ENCODE results near the gene ZIC4. TPM values are rescaled to one million over a fixed set of nuclear protein-coding genes. Genes with fewer than 3 reads are reported as not detected.

ZIC4 gene
- total and polyA plus RNA-seq, 9 of the 15 experiments (the other 6 are each of a cell fraction or from before 2014, with no cell fraction given): not detected

- Histone ChIP-seq H3K9me1 (ENCODE audit: control insufficient read depth, insufficient read depth, low read length) (no peaks in the 10 kb centered on the region), H3K9me3 (replicated peaks; ENCODE audit: control insufficient read depth, insufficient read depth, low read depth, low read length) (no peaks in the 10 kb centered on the region), H3K27ac (ENCODE audit: extremely low read depth, low read depth, low read length) (no peak overlapping the region), H3K9ac (ENCODE audit: insufficient read depth in 1 of 2, low read depth in 2 of 2, low read length in 2 of 2) (no peak overlapping the region), H3K27me3 (ENCODE audit: control insufficient read depth in 2 of 2, insufficient read depth in 2 of 2, low read length in 2 of 2) (peaks cover under 1 to 11% of the 10 kb centered on the region in 2 experiments; a peak in 3 of 5 replicates), H4K20me1 (replicated peaks; ENCODE audit: control insufficient read depth, insufficient read depth, low read length) (no peaks in the 10 kb centered on the region), H3K36me3 (ENCODE audit: control insufficient read depth, insufficient read depth, low read length) (no peaks in the 10 kb centered on the region), H3K4me3 (no peak overlapping the region), H3K4me2 (ENCODE audit: insufficient read depth, low read length) (no peak overlapping the region), H3K4me1 (replicated peaks in 1 of 2; ENCODE audit: control insufficient read depth in 2 of 2, insufficient read depth in 2 of 2, low read length in 2 of 2) (no peaks in the 10 kb centered on the region), H2AFZ (ENCODE audit: low read depth, low read length) (no peak overlapping the region), H3K79me2 (ENCODE audit: control insufficient read depth, insufficient read depth, low read length) (no peaks in the 10 kb centered on the region)
- ATAC-seq (no peak), FAIRE-seq (no peak), DNase-seq (ENCODE audit: extremely low read depth in 1 of 4, low spot score in 3 of 4) (no peak)
- no TSS peak for BruUV-seq (replicated peaks)
- intact Hi-C loops (cut with micrococcal nuclease) (no loop called here), in situ Hi-C loops (cut with MboI) (no loop called here)
- ChIA-PET CTCF (ENCODE audit: low intra/inter-chr PET ratio) (no interaction called here), POLR2A (interaction anchor here (0.6 kb wide), 1 partner anchor 96 kb away, joined by 4 read pairs; no protein-coding TSS in a partner anchor)
- 0% methylated on average over 1 of the region's 1 CpG for WGBS (ENCODE audit: insufficient coverage, low coverage, missing lambda C conversion rate)
- TF ChIP-seq PKNOX1 (IDR thresholded peaks at IDR 0.05) (no peak), ZFPM2 (CRISPR knock-in tag; IDR thresholded peaks at IDR 0.05) (no peak), AFF1 (IDR thresholded peaks at IDR 0.05; ENCODE audit: low read depth in 1 of 2, partially characterized antibody in 2 of 2) (no peak), ZNF507 (tag; conservative IDR thresholded peaks at IDR 0.05) (no peak), RNF219 (CRISPR knock-in tag; IDR thresholded peaks at IDR 0.05) (no peak), ZNF133 (CRISPR knock-in tag; IDR thresholded peaks at IDR 0.05) (no peak), TCF7 (IDR thresholded peaks at IDR 0.05; ENCODE audit: borderline replicate concordance) (no peak), PCBP1 (IDR thresholded peaks at IDR 0.05; ENCODE audit: low read depth, low read length, poor library complexity, severe bottlenecking) (no peak), CAMTA2 (CRISPR knock-in tag; conservative IDR thresholded peaks at IDR 0.05) (no peak), HDAC3 (IDR thresholded peaks at IDR 0.05; ENCODE audit: borderline replicate concordance, partially characterized antibody) (no peak), ZFP30 (CRISPR knock-in tag; IDR thresholded peaks at IDR 0.05; ENCODE audit: borderline replicate concordance) (no peak), THRA (IDR thresholded peaks at IDR 0.05) (no peak), NR0B1 (IDR thresholded peaks at IDR 0.05; ENCODE audit: partially characterized antibody) (no peak)
Observed at GRCh38 chr3:147428326-147428725, 22.0 kb upstream of the ZIC4 start.

Measured in K562 (cell line).